H9 (cell line): ENCODE measurements around the gene SIK2. TPM values are rescaled to one million over a fixed set of nuclear protein-coding genes. Genes with fewer than 3 reads are reported as not detected.

ENCODE experiments used
- DNase-seq: peaks from one replicate; pipeline ENCODE4 v3.0.0-alpha.2; 2017
- H2AFZ ChIP-seq: one replicate; pipeline ENCODE4 v1.6.1; 2013; ENCODE audit warnings: mild to moderate bottlenecking, low read length, control low read depth, moderate library complexity
- H2AK5ac ChIP-seq: 2 replicates; pipeline ENCODE4 v1.6.1; 2013; ENCODE audit warnings: low read length, control low read depth, mixed read lengths; ENCODE audit not compliant: insufficient read length
- H2BK120ac ChIP-seq: one replicate; pipeline ENCODE4 v1.6.1; 2013; ENCODE audit warnings: low read depth, mild to moderate bottlenecking, low read length, control low read depth, inconsistent platforms; ENCODE audit not compliant: poor library complexity, severe bottlenecking
- H2BK12ac ChIP-seq: 2 replicates; pipeline ENCODE4 v1.6.1; 2013; ENCODE audit warnings: low read length, control low read depth, mixed read lengths, low read depth; ENCODE audit not compliant: insufficient read length
- H2BK15ac ChIP-seq: 2 replicates; pipeline ENCODE4 v1.6.1; 2013; ENCODE audit warnings: low read depth, low read length, control low read depth
- H2BK20ac ChIP-seq: one replicate; pipeline ENCODE4 v1.6.1; 2013; ENCODE audit warnings: low read depth, mild to moderate bottlenecking, low read length, control low read depth, inconsistent platforms; ENCODE audit not compliant: poor library complexity, severe bottlenecking
- H2BK5ac ChIP-seq: 2 replicates; pipeline ENCODE4 v1.6.1; 2013; ENCODE audit warnings: low read length, control low read depth, mixed read lengths; ENCODE audit not compliant: insufficient read length
- H3K14ac ChIP-seq: 2 replicates; pipeline ENCODE4 v1.6.1; 2013; ENCODE audit warnings: low read length, control low read depth; ENCODE audit not compliant: insufficient read depth
- H3K18ac ChIP-seq: 2 replicates; pipeline ENCODE4 v1.6.1; 2013; ENCODE audit warnings: low read depth, mild to moderate bottlenecking, mixed read lengths, low read length, control low read depth; ENCODE audit not compliant: insufficient read length
- H3K23ac ChIP-seq: 2 replicates; pipeline ENCODE4 v1.6.1; 2013; ENCODE audit warnings: low read length, control low read depth, mixed read lengths, low read depth; ENCODE audit not compliant: insufficient read length
- H3K23me2 ChIP-seq: 2 replicates; pipeline ENCODE4 v1.6.1; 2013; ENCODE audit warnings: low read depth, mild to moderate bottlenecking, mixed read lengths, low read length, control low read depth; ENCODE audit not compliant: insufficient read length, poor library complexity, severe bottlenecking
- H3K27ac ChIP-seq: 2 replicates; pipeline ENCODE4 v1.5.1; 2013; ENCODE audit warnings: low read length, control low read depth, mixed read lengths, low read depth; ENCODE audit not compliant: insufficient read length
- H3K27me3 ChIP-seq: 2 replicates; pipeline ENCODE4 v1.6.1; 2013; ENCODE audit warnings: low read length, control low read depth, inconsistent platforms; ENCODE audit not compliant: insufficient read depth
- H3K4ac ChIP-seq: 2 replicates; pipeline ENCODE4 v1.6.1; 2013; ENCODE audit warnings: low read depth, mild to moderate bottlenecking, control low read depth, inconsistent platforms, low read length, moderate library complexity
- H3K4me1 ChIP-seq: 2 replicates; pipeline ENCODE4 v1.6.1; 2013; ENCODE audit warnings: low read length, control low read depth, inconsistent platforms; ENCODE audit not compliant: insufficient read depth
- H3K4me2 ChIP-seq: 2 replicates; pipeline ENCODE4 v1.6.1; 2013; ENCODE audit warnings: low read length, control low read depth, mixed read lengths; ENCODE audit not compliant: insufficient read length, insufficient read depth
- H3K56ac ChIP-seq: 2 replicates; pipeline ENCODE4 v1.6.1; 2013; ENCODE audit warnings: low read depth, mild to moderate bottlenecking, mixed read lengths, low read length, control low read depth; ENCODE audit not compliant: insufficient read length
- H3K79me1 ChIP-seq: 2 replicates; pipeline ENCODE4 v1.6.1; 2013; ENCODE audit warnings: low read depth, mild to moderate bottlenecking, moderate library complexity, low read length, control low read depth, inconsistent platforms; ENCODE audit not compliant: insufficient read depth, poor library complexity, severe bottlenecking
- H3K79me2 ChIP-seq: 2 replicates; pipeline ENCODE4 v1.6.1; 2013; ENCODE audit warnings: low read length, control low read depth, inconsistent platforms; ENCODE audit not compliant: insufficient read depth
- H3K9ac ChIP-seq: 2 replicates; pipeline ENCODE4 v1.6.1; 2013; ENCODE audit warnings: low read length, control low read depth, mixed read lengths; ENCODE audit not compliant: insufficient read length; ENCODE audit errors: extremely low read depth
- H3K9me3 ChIP-seq: one replicate; pipeline ENCODE4 v1.6.1; 2013; ENCODE audit warnings: low read depth, low read length, inconsistent platforms; ENCODE audit not compliant: control insufficient read depth
- H3T11ph ChIP-seq: one replicate; pipeline ENCODE4 v1.6.1; 2013; ENCODE audit warnings: mild to moderate bottlenecking, low read length, control low read depth, inconsistent platforms
- H4K20me1 ChIP-seq: one replicate; pipeline ENCODE4 v1.6.1; 2013; ENCODE audit not compliant: control insufficient read depth, insufficient read length, insufficient read depth
- H4K5ac ChIP-seq: 2 replicates; pipeline ENCODE4 v1.6.1; 2013; ENCODE audit warnings: low read depth, mild to moderate bottlenecking, mixed read lengths, low read length, control low read depth; ENCODE audit not compliant: insufficient read length
- H4K8ac ChIP-seq: replicated peaks from 2 replicates; pipeline ENCODE4 v1.6.1; 2013; ENCODE audit warnings: low read length, control low read depth, mixed read lengths, low read depth; ENCODE audit not compliant: insufficient read length
- H4K91ac ChIP-seq: 2 replicates; pipeline ENCODE4 v1.6.1; 2013; ENCODE audit warnings: low read depth, mild to moderate bottlenecking, moderate library complexity, mixed read lengths, low read length, control low read depth; ENCODE audit not compliant: insufficient read length
- H3K27ac Mint-ChIP-seq, 3 experiments: 2 replicates in 2 of 3; 3 replicates in 1 of 3; pipeline ENCODE4 v1.8.0; 2020 to 2021; ENCODE audit warnings: mixed read lengths in 3 of 3, mild to moderate bottlenecking in 1 of 3, moderate library complexity in 1 of 3
- H3K27me3 Mint-ChIP-seq: 2 replicates; pipeline ENCODE4 v1.8.0; 2021; ENCODE audit warnings: low read depth, mild to moderate bottlenecking, moderate library complexity, mixed read lengths
- H3K36me3 Mint-ChIP-seq, 3 experiments: 2 replicates in 2 of 3; 3 replicates in 1 of 3; pipeline ENCODE4 v1.8.0; 2020 to 2021; ENCODE audit warnings: low read depth in 3 of 3, mixed read lengths in 3 of 3; ENCODE audit not compliant: insufficient read depth in 1 of 3
- H3K4me1 Mint-ChIP-seq, 2 experiments: 2 replicates each; pipeline ENCODE4 v1.8.0; 2020; ENCODE audit warnings: mixed read lengths in 2 of 2
- H3K4me3 Mint-ChIP-seq, 2 experiments: 2 replicates in 1 of 2; 3 replicates in 1 of 2; pipeline ENCODE4 v1.8.0; 2020 to 2021; ENCODE audit warnings: mild to moderate bottlenecking in 2 of 2, mixed read lengths in 2 of 2, moderate library complexity in 1 of 2
- H3K9me3 Mint-ChIP-seq, 2 experiments: 2 replicates in 1 of 2; 3 replicates in 1 of 2; pipeline ENCODE4 v1.8.0; 2020; ENCODE audit warnings: mild to moderate bottlenecking in 2 of 2, mixed read lengths in 2 of 2, moderate library complexity in 1 of 2
- WGBS: extraction: QIAGEN DNeasy Blood & Tissue Kit; methylation state at CpG from one replicate; pipeline ENCODE4 v1.1.7; 2013; ENCODE audit warnings: missing lambda C conversion rate, low lambda C conversion rate, mixed read lengths; ENCODE audit not compliant: insufficient read length; ENCODE audit errors: extremely low coverage; 5-methylcytosine and 5-hydroxymethylcytosine counted together
- total RNA-seq: library from RNA; stranded (reverse); gene quantifications from 2 replicates; pipeline ENCODE4 v1.2.1, GENCODE V29; 2021
- TF ChIP-seq, protein P1 (sequence below): fragments of 200-600 bp; sonication (generic); conservative IDR thresholded peaks from 3 replicates; pipeline ENCODE4 v1.8.0; 2021; ENCODE audit warnings: antibody characterized with exemption, mild to moderate bottlenecking

The SIK2 gene
- total RNA-seq, 1 experiment from 2014 or later, result 7.5 TPM

DNA sequence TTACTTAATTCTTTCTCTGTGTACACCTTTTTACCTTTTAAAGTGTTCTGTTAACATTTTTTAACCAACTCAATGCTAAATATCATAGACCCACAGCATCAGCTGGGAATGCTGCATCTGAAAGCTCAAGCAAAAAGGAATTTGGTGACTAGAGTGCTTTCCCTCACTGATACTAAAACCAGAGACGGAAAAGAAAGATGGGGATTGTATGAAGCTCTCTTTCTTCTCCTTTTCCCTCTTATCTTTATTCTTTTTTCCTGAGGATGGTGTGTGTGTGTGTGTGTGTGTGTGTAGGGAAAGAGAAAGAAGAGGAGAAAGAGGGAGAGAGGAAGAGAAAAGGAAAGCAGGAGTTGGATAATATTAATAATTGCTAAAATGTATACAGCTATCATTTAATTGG is 4.1 kb upstream of the SIK2 start:
- no peak overlapping the region for H4K5ac ChIP-seq
- no peak overlapping the region for H3K14ac ChIP-seq
- no peak overlapping the region for H2AFZ ChIP-seq
- H3K9me3 ChIP-seq, result no peaks in the 10 kb centered on the region
- H3K4ac ChIP-seq, result no peak overlapping the region
- Mint-ChIP-seq H3K4me1 (peaks cover 7 to 13% of the 10 kb centered on the region in 2 experiments), H3K27ac (no peak overlapping the region), H3K9me3 (no peaks in the 10 kb centered on the region; a peak in 1 of 5 replicates), H3K36me3 (no peaks in the 10 kb centered on the region; a peak in 1 of 7 replicates), H3K4me3 (no peak overlapping the region), H3K27me3 (peaks cover 22% of the 10 kb centered on the region)
- no peak overlapping the region for H2BK5ac ChIP-seq
- no peak overlapping the region for H2BK20ac ChIP-seq
- H3K79me1 ChIP-seq, result no peaks in the 10 kb centered on the region
- H3K18ac ChIP-seq, result no peak overlapping the region
- TF ChIP-seq, protein P1, sequence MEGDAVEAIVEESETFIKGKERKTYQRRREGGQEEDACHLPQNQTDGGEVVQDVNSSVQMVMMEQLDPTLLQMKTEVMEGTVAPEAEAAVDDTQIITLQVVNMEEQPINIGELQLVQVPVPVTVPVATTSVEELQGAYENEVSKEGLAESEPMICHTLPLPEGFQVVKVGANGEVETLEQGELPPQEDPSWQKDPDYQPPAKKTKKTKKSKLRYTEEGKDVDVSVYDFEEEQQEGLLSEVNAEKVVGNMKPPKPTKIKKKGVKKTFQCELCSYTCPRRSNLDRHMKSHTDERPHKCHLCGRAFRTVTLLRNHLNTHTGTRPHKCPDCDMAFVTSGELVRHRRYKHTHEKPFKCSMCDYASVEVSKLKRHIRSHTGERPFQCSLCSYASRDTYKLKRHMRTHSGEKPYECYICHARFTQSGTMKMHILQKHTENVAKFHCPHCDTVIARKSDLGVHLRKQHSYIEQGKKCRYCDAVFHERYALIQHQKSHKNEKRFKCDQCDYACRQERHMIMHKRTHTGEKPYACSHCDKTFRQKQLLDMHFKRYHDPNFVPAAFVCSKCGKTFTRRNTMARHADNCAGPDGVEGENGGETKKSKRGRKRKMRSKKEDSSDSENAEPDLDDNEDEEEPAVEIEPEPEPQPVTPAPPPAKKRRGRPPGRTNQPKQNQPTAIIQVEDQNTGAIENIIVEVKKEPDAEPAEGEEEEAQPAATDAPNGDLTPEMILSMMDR, result no peak
- H2BK120ac ChIP-seq, result no peak overlapping the region
- no peak overlapping the region for H3K56ac ChIP-seq
- H4K91ac ChIP-seq, result no peak overlapping the region
- H3K4me2 ChIP-seq, result no peak overlapping the region
- DNase-seq, result no peak
- no peaks in the 10 kb centered on the region for H4K20me1 ChIP-seq
- H3K23me2 ChIP-seq, result peaks cover 8% of the 10 kb centered on the region
- no peak overlapping the region for H2BK12ac ChIP-seq
- peaks cover under 1% of the 10 kb centered on the region; the same call in 1 of the 2 replicates for H3K4me1 ChIP-seq
- H3K27ac ChIP-seq, result no peak overlapping the region
- no CpG with 5 or more reads among the region's 1 CpG for WGBS
- H3K79me2 ChIP-seq, result no peaks in the 10 kb centered on the region
- H4K8ac ChIP-seq, result no peak overlapping the region
- no peak overlapping the region for H2AK5ac ChIP-seq
- H3T11ph ChIP-seq, result no peak overlapping the region
- no peak overlapping the region for H3K23ac ChIP-seq
- no peaks in the 10 kb centered on the region for H3K27me3 ChIP-seq
- no peak overlapping the region for H3K9ac ChIP-seq
- no peak overlapping the region for H2BK15ac ChIP-seq
